ENCODE measurements around the gene DHODH.
"Not testable (repeated sequence)": the region's sequence is repeated elsewhere in the genome, so short reads cannot be mapped to it uniquely, and the experiment has no call there.

Gene DHODH

DNA sequence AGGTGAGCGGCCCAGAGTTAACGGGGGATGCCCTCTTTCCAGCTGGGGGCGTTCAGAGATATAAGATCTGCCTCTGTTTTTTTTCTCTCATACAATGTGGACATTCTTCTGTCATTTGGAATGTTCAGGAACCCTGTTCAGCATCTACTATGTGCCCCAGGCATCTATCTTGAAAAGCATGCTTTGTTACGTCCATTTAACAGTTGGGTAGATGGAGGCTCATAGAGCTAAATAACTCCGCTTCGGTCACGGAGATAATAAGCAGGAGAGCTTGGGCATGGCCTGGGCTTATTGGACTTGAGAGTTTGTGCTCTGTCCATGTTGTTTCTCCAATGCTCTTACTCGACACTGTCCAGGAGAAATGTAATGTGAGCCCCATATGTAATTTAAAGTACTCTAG lies 6.1 kb downstream of the DHODH start:
- no peak for DNase-seq

DNA sequence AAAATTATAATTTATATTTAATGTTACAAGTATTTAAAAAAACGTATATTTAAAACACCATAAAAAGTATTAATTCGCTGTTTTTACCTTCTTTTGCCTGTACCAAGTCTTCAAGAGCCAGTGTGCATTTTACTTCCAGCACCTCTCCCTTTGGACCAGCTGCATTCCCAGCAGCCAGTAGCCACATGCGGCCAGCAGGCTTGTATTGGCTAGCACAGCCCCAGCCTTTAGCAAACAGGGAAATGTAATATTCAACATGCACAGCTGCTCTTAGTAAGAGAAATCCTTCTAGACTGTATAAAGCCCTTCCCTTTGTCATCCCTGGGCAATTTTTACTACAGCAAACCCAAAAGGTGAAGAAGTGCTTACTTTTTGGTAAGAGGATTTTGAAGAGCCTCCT lies 6.6 kb downstream of the DHODH start:
- DNase-seq, result no peak

DNA sequence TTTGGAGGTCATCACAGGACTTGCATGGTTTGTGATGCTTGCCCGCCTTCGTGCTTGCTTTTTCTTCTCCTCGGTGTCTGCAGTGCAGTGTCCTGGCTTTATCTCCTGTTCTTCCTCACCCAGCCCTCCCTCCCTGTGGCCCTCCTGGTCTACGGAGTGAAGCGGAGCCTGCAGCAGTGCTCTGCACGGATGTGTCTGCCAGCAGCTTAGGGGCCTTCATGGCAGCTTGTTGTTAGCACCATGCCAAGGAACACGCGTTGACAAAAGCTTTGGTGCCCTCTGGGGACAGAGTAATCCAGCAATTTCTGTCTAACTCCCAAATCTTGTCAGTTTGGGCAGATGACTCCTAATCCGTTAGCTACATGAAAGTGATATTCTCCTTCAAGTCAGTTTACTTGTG lies 9.9 kb downstream of the DHODH start:
- no peak for DNase-seq

DNA sequence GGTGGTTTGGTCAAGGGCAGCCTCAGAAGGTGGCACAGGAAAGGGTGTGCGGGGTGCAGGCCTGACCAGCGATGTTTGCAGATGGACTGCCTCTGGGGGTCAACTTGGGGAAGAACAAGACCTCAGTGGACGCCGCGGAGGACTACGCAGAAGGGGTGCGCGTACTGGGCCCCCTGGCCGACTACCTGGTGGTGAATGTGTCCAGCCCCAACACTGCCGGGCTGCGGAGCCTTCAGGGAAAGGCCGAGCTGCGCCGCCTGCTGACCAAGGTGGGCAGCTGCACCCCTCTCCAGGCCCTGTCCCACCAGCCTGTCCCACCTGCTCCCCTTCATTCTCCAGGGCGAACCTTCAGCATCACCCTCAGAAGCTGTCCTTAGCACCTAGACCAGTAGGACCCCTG lies 12.5 kb downstream of the DHODH start:
- no peak for DNase-seq

DNA sequence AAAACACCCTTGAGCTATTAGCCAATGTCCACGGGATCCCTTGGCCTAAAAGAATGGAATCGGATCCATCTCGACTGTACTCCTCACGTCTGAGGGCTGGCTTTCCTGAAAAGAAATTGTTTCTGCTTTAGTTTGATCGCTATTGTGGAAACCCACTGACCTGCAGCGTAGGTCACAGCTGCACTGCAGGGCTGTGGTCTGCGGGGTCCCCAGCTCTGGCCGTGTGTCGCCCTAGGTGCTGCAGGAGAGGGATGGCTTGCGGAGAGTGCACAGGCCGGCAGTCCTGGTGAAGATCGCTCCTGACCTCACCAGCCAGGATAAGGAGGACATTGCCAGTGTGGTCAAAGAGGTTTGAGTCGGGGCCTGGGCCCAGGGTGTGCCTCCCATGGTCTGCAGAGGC lies 13.6 kb downstream of the DHODH start:
- DNase-seq, result no peak

DNA sequence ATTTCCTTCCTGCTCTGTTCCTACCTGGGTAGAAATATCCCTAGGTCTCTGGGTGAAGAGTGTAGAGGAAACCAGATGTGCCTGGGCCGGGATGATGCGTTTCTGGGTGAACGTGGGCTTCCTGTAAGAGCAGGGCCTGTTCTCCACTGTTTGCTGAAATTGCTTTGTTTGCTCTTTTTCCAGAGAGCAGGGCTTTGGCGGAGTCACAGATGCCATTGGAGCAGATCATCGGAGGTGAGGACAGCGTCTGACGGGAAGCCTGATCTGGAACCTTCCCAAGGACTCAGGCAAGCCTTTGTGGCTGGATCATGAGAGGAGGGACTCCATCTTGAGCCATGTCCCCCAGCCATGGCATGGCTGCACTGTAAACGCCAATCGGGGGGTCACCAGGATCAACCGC lies 15.4 kb downstream of the DHODH start:
- DNase-seq, result no peak

DNA sequence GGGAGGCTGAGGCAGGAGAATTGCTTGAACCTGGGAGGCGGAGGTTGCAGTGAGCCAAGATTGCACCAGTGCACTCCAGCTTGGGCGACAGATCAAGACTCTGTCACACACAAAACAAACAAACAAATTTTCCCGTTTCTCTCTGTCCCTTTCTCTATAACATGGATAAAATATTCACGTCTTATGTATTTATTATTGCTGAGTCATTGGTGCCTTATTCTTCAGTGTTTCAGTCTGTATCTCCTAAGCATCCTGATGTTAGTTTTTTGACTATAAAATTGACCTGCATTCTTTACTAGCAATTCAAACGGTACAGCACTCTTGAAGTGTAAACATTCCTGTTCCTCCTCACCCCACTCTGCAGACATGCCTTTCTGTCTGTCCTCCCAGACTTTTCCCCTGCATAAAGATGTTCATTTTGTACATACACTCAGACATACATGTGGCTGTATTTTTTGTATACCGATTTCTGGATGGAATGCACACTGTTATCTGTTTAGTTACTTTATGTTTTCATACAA lies 16.4 kb downstream of the DHODH start:
- DNase-seq, result no peak

DNA sequence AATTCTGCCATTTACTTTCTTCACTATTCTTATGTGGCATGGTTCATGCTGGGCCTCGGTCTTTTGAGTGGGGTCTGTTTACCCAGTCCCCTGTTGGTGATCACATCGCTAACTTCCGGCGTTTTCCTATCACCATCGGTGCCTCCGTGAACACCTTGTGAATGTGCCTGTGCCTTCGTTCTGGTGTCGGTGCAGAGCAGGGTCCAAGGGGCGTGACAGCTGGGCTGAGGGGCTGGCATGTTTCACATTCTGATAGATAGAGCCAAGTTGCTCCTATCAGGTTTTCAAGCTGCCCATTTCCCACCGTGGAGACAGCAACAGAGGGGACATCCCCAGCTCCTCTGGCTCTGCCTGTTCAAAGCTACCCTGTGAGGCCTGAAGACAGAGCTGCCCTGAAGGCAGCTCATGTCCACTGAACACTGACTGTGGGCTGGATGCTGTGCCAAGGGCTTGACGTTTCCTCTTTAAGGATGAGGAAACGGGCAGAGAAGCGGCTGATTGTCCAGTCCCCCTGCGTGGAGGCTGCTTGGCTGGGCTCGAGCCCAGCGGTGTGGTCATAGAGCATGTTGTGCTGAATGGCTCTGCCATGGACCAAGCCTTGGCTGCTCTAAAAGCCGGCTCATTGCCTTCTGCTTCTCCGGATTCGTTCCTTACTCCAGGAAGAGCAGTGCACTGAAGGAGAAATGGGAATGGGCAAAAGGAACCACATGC lies 17.0 kb downstream of the DHODH start:
- DNase-seq, result no peak

DNA sequence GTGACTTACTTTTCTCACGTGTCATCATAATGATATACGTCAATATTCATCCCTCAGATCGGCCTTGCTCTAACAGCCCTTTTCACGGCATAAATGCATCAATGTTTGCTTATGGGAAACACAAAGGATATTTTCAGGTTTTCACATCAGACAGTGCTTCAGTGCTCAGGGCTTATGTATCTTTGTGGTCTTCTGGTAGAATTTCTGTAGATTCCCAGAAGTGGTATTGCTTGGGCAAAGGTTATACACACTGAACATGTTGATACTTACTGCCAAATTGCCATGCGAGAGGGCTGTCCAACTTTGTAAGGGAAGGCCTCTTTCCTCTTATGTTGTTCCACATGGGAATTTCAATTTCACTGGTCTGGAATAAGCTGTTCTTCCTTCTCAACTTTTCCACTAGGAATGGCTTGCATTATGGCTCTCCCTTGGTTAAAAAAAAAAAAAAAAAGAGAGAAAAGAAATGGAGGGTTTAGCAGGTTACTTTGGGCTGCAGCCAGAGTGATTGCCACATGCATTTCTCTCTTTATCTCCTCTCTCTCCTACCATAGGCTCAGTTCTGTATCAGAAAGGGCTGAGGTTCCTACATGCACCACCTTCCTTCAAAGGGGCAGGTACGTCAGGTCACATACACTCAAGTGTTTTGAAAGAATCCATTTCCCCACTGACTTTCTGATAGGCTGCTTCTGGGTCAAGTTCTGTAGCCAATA lies 19.3 kb downstream of the DHODH start:
- DNase-seq, result no peak

DNA sequence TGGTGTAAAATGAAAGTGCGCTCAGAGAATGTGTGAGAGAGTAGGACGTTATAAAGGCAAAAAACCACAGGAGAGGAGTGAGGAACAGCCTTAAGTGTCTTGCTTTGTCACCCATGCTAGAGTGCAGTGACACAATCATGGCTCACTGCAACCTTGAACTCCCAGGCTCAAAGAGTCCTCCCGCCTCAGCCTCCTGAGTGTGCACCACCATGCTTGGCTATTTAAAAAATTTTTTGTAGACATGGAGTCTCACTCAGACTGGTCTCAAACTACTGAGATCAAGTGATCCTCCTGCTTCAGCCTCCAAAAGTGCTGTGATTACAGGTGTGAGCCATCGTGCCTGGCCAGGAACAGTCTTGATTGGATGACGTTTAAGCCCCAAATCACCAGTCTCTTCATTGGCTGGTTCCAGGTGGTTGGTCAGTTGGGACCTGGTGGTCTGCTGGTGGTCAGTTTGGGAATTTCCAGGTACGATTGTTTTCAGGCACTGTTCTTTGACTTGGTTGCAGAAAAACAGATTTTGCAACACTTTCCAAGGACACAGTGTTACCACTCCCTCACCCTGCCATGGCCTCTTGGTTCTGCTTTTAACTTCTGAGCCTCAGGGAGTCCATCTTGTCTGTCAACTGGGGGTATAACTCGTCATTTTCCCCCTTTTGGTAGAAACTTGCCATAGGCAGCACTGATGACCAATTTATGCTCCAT lies 21.2 kb downstream of the DHODH start:
- DNase-seq, result no peak

DNA sequence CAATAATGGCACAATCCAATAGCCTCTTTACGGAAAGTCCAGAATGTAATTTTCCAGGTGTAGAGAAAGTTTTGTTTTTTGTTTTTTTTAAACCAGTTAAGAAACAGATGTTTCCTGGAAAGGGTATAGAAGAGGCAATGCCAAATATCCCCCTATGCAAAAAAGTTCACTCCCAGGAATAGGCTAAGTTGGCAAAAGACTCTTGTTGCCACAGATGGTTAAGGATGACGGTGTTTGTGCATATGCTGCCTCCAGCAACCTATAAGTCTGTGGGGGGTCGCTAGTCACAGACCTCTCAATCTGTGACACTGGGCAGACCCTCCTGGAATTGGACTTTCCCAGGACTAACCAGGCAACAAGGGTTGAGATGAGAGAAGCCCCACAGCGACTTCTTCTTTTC lies 24.9 kb downstream of the DHODH start:
- no peak for DNase-seq

DNA sequence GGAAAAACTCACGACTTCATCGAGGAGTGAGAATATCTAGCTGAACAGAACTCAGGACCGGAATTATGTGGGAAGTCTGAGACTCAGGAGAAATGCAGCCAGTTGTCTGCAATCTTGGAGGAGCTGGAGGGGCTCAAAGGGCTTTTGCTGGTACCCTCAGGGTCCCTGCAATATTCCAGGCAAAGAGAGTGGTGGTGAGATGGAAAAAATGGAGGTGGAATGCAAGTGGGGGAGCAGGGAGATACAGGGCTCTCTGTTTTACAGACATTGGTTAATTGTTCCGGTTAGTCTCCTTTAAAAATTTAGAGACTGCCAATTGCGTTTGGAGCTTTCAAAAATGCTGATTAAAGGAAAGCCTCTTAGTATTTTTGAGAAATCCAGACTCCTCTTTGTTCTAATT lies 27.6 kb downstream of the DHODH start:
- no peak for DNase-seq

DNA sequence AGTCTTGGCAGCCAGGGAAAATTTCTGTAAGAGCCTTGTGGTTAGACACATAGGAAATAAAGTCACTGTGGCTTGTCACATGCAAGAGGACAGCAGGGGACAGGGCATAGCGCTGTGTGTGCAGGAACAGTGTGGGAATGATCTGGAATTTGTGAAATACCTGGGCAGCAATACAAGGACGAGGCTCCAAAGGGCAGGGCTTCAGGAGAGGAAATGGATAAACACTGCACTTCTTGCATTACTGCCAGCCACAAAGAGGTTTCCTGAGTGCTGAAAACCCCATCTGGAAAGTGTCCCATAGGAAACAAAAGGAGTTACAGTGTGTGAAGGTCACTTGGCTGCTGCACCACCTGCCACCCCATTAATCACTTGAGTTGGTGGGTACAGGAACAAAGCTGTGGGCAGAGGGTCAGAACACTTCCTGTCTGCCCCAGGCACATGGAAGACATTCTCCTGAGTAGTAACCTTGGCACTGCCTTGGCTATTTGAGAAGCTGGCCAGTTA lies 33.7 kb downstream of the DHODH start:
- no peak for DNase-seq

DNA sequence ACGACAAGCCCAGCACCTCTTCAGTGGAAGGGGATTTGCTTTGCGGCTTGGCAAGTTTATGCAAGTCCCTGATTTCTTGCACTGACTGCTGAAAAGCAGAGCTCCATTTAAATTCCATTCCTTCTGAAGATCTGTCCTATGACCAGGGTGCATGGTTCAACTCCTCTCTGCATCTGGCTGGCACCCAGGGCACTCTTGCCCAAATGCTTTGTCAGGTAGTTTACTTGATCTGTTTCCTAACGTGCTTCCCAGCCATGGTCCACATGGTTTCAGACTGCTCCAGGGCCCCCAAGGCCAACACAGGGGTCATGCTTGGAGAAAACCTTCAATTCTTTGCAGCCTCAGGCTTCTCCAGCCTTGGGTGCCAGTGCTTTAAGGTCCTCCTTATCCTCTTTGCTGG lies 34.5 kb downstream of the DHODH start:
- DNase-seq, result no peak

DNA sequence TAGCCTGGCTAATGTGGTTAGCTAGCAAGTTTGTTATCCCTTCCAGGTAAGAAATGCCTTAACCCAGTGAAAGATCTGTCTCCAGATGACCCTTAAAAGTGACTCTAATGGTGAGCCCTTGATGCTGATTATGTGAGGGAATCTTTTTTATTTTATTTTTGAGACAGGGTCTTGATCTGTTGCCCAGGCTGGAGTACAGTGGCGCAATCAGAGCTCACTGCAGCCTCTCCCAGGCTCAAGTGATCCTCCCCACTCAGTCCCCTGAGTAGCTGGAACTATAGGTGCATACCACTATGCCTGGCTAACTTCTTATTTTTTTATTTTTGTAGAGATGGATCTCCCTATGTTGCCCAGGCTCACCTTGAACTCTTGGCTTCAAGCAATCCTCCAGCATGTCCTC lies 35.0 kb downstream of the DHODH start:
- no peak for DNase-seq

DNA sequence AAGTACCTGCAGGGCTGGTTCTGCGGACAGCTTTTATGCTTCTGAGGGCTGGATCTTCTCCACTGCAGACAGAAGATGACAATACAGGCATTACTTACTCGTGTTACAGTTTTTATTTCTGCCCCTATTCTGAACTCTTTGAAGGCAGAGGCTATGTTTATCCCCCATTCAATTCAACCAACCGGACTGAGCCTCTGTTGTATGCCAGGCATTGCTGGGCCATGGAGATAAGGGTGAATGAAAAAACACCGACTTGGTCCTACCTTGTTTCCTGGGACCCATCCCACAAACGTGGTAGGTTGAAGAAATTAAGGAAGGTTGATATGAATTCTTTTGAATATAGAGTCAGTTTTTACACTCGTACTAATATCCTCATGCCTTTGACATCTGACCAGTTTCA lies 35.8 kb downstream of the DHODH start:
- DNase-seq, result no peak

DNA sequence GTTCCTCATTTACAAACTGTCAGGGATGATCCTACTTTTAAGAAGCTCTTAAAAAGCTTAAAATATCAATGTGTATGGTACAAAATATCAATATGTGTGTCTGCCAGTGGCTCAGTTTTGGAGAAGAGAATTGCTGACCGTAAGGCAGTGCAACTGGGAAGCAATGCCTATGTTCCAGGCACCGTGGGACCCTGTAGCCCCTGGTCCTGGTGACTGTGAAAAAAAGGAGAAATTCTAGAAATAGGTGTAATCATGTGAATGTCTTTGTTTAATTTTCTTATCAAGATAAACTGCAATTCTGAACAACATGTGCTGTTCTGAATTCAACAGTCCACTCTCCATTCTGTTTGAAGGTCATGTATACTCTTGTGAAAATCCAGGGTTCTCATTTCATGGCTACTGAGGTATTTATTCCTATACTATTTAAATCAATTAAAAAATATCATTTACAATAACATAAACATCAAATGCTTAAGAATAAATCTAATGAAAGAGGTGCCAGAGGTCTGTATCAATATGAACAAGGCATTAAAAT lies 36.3 kb downstream of the DHODH start:
- DNase-seq, result no peak

DNA sequence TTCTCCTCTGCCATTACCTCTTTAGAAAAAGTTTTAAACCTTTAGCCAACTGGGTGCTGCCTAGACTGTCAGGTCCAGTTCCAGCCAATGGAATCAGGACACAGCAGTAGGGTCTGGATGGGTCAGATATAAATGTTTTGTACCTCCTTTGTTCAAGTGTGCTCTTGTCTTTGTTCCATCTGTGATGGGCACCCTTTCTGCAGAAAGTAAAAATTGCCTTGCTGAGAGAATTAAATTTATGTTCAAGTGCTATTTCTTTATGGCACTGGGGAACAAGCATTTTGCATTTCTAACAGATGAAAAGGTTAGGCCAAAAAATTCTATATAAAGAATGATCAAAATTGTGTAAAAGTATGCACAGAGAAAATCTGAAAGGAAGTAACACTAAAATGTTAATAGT lies 40.6 kb downstream of the DHODH start:
- DNase-seq, result no peak

DNA sequence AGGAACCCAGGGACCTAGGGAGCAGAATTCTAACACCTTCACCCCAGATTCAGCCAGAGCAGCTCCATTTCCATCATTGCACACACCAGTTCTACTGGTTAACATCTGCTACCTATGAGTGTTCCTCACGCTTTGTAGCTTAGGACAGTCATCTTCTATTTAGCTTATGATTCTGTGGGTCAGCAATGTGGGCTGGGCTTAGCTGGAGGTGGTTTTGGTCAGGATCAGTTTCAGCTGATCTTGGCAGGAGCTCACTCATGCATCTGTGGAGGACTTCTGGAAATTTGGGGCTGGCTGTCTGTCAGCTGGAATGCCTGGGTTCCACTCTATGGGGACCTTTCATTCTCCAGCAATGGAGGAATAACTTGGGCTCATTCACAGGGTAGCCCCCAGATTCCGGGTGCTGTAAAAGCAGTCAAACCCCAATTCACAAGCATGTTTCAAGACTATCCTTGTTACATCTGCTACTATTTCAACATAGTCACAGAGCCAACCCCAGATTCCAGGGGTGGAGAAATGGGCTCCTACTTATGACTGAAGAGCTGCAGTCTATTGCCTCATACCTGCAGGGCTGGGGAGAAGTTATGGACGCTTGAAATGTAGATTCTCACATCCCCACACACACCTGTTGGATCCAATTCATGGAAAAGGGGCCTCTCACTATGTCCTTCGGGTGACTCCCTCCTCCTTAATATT lies 42.4 kb downstream of the DHODH start:
- no peak for DNase-seq

DNA sequence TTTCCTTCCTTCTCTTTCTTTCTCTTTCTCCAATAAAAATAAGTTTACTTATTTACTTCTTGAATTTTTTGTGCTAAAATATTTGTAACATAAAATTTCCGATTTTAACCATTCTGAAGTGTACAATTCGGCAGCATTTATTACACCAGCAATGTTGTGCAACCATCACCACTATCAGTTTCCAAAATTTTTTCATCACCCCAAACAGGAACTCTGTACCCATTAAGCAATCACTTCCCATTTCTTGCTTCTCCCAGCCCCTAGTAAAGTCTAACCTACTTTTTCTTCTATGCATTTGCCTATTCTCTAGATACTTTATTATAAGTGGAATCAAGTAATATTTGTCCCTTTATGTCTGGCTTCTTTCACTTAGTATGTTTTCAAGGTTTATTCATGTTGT lies 43.3 kb downstream of the DHODH start:
- DNase-seq, result no peak

DNA sequence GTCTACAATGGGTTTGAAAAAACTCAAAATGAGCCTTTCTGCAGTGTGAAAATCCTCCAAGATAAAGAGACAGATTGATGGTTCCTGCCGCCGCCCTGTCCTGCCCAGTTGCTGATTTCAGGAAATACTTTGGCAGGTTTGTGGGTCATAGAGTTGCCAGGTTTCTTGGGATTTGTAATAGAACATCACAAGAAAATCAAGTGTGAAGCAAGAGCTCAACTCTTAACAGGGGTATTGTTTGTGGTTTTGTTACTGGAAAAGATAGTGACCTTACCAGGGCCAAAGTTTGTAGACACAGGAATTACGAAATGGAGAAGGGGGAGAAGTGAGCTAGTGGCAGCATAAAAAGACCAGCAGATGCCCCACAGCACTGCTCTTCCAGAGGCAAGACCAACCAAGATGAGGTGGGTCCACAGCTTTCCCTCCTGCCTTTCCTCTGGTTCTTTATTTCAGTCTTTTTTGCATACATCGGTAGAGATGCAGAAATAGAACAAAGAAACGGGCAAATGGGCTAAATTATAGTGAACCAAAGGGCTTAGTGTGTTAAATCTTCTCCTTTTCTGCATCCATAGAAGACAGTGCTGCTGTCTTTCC lies 45.8 kb downstream of the DHODH start, which contains the start of gene HP:
Gene HP, plus strand, starts transcription at position 252 of the 594 bp plus-strand sequence. Its CDS starts 148 bp downstream, at position 400.
- DNase-seq, result not testable (repeated sequence)

DNA sequence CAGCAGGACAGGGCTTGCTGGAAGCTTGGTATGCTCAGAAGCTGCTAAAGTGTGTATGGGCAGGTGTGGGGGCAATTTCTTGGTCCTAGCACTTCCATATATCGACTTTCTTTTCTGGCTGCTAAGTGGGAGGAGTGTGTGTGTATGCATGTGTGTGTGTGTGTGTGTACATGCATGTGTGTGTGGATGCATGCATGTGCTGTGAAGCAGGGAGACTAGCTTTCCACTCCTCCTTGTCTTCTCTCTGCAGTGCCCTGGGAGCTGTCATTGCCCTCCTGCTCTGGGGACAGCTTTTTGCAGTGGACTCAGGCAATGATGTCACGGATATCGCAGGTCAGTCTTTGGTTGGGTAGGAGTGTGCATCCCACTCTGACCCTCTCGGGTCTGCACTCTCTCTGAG lies 47.4 kb downstream of the DHODH start:
- no peak for DNase-seq

All from stimulated activated CD4-positive, alpha-beta T cell treated with anti-CD3 and anti-CD28 coated beads, Interleukin-2, amount 100 ng/mL, for 24 hours (primary cell).